Effector memory CD8-positive, alpha-beta T cell (primary cell): Measurements from ENCODE around the gene PWWP3B.
"Not testable (repeated sequence)": the region's sequence is repeated elsewhere in the genome, so short reads cannot be mapped to it uniquely, and the experiment has no call there.

Source experiments
- ATAC-seq: fragments of 150-1000 bp; cut with Tn5 transposase; replicated peaks from 2 replicates; pipeline ENCODE4 v1.10.0; 2021; ENCODE audit warnings: mild to moderate bottlenecking, moderate library complexity
- DNase-seq, 3 experiments: peaks; one replicate each; pipeline ENCODE4 v3.0.0; 2021
- H3K27ac Mint-ChIP-seq, 2 donors: one replicate each; pipeline ENCODE4 v1.8.0; 2022; ENCODE audit warnings: mild to moderate bottlenecking in 2 of 2, mixed read lengths in 2 of 2, moderate library complexity in 2 of 2
- H3K27me3 Mint-ChIP-seq, 2 donors: one replicate each; pipeline ENCODE4 v1.8.0; 2022; ENCODE audit warnings: mixed read lengths in 2 of 2
- H3K36me3 Mint-ChIP-seq: one replicate; pipeline ENCODE4 v1.8.0; 2022; ENCODE audit warnings: mild to moderate bottlenecking, moderate library complexity, mixed read lengths; ENCODE audit not compliant: insufficient read depth
- H3K4me1 Mint-ChIP-seq, 2 donors: one replicate each; pipeline ENCODE4 v1.8.0; 2022; ENCODE audit warnings: low read depth in 2 of 2, mixed read lengths in 2 of 2
- H3K4me3 Mint-ChIP-seq, 2 donors: one replicate each; pipeline ENCODE4 v1.8.0; 2022; ENCODE audit warnings: mild to moderate bottlenecking in 2 of 2, mixed read lengths in 2 of 2, moderate library complexity in 2 of 2
- H3K9me3 Mint-ChIP-seq, 2 donors: one replicate each; pipeline ENCODE4 v1.8.0; 2022; ENCODE audit warnings: mixed read lengths in 2 of 2
- total RNA-seq, 9 experiments: gene quantifications; one replicate each; lab custom pipeline; 2026; lab: John Stamatoyannopoulos, UW

PWWP3B gene
- 0 to 0.54 (median 0) reads per million in 9 experiments for total RNA-seq

GRCh38 chrX:106168107-106168506 is at the start of gene PWWP3B:
Gene PWWP3B, plus strand, starts transcription at chrX:106168305. Its CDS starts 37,128 bp downstream, at chrX:106205433.
- H3K27ac Mint-ChIP-seq: no peak within 1 kb of the TSS
- DNase-seq (no peak), ATAC-seq (no peak)
- H3K9me3 Mint-ChIP-seq: no peaks in the 10 kb centered on the region
- H3K36me3 Mint-ChIP-seq: no peaks in the 10 kb centered on the region
- no peak within 1 kb of the TSS for H3K4me3 Mint-ChIP-seq
- no peaks in the 10 kb centered on the region for H3K27me3 Mint-ChIP-seq
- H3K4me1 Mint-ChIP-seq: no peaks in the 10 kb centered on the region

GRCh38 chrX:106139048-106139447 is 29.1 kb upstream of the PWWP3B start:
- no peak for ATAC-seq
- H3K36me3 Mint-ChIP-seq: no peaks in the 10 kb centered on the region
- no peaks in the 10 kb centered on the region for H3K9me3 Mint-ChIP-seq
- no peaks in the 10 kb centered on the region for H3K27me3 Mint-ChIP-seq
- H3K4me3 Mint-ChIP-seq: no peak overlapping the region
- H3K27ac Mint-ChIP-seq: no peak overlapping the region
- H3K4me1 Mint-ChIP-seq: no peaks in the 10 kb centered on the region
- no peak for DNase-seq

- no peak overlapping the region for H3K27ac Mint-ChIP-seq
- H3K9me3 Mint-ChIP-seq: peaks cover 0 to 2% of the 10 kb centered on the region in 2 donors
- H3K4me1 Mint-ChIP-seq: no peaks in the 10 kb centered on the region
- H3K4me3 Mint-ChIP-seq: no peak overlapping the region
- no peaks in the 10 kb centered on the region for H3K36me3 Mint-ChIP-seq
- H3K27me3 Mint-ChIP-seq: no peaks in the 10 kb centered on the region
- ATAC-seq: no peak
- DNase-seq: no peak
These were observed 23.1 kb upstream of the PWWP3B start for GRCh38 chrX:106144755-106145639.

- DNase-seq (no peak), ATAC-seq (no peak)
- Mint-ChIP-seq H3K9me3 (peaks cover 0 to 1% of the 10 kb centered on the region in 2 donors), H3K27me3 (no peaks in the 10 kb centered on the region), H3K36me3 (no peaks in the 10 kb centered on the region), H3K4me1 (no peaks in the 10 kb centered on the region), H3K27ac (no peak overlapping the region), H3K4me3 (no peak overlapping the region)
These were observed 17.4 kb upstream of the PWWP3B start for GRCh38 chrX:106150701-106151100.

GRCh38 chrX:106159861-106160282 is 8.2 kb upstream of the PWWP3B start:
- Mint-ChIP-seq H3K27me3 (no peaks in the 10 kb centered on the region), H3K4me1 (no peaks in the 10 kb centered on the region), H3K36me3 (no peaks in the 10 kb centered on the region), H3K4me3 (no peak overlapping the region), H3K9me3 (no peaks in the 10 kb centered on the region), H3K27ac (no peak overlapping the region)
- ATAC-seq (no peak), DNase-seq (no peak)

GRCh38 chrX:106170318-106170717 is 2.2 kb downstream of the PWWP3B start:
- Mint-ChIP-seq H3K27ac (no peak overlapping the region), H3K36me3 (no peaks in the 10 kb centered on the region), H3K4me3 (no peak overlapping the region), H3K4me1 (no peaks in the 10 kb centered on the region), H3K27me3 (no peaks in the 10 kb centered on the region), H3K9me3 (no peaks in the 10 kb centered on the region)
- DNase-seq: no peak
- ATAC-seq: no peak

GRCh38 chrX:106171293-106171820 is 3.3 kb downstream of the PWWP3B start:
- Mint-ChIP-seq H3K4me1 (no peaks in the 10 kb centered on the region), H3K4me3 (no peak overlapping the region), H3K27me3 (no peaks in the 10 kb centered on the region), H3K27ac (no peak overlapping the region), H3K9me3 (no peaks in the 10 kb centered on the region), H3K36me3 (no peaks in the 10 kb centered on the region)
- ATAC-seq (no peak), DNase-seq (no peak)

GRCh38 chrX:106177106-106177981 is 9.2 kb downstream of the PWWP3B start:
- ATAC-seq: no peak
- no peak for DNase-seq
- no peak overlapping the region for H3K4me3 Mint-ChIP-seq

GRCh38 chrX:106177982-106178321 is 9.8 kb downstream of the PWWP3B start:
- ATAC-seq: no peak
- Mint-ChIP-seq H3K4me1 (no peaks in the 10 kb centered on the region), H3K9me3 (no peaks in the 10 kb centered on the region), H3K4me3 (no peak overlapping the region), H3K27ac (no peak overlapping the region), H3K36me3 (no peaks in the 10 kb centered on the region), H3K27me3 (no peaks in the 10 kb centered on the region)
- no peak for DNase-seq

More at GRCh38 chrX:106177106-106177981, 9.2 kb downstream of the PWWP3B start:
- H3K27me3 Mint-ChIP-seq: no peaks in the 10 kb centered on the region
- H3K9me3 Mint-ChIP-seq: no peaks in the 10 kb centered on the region
- no peaks in the 10 kb centered on the region for H3K36me3 Mint-ChIP-seq
- H3K4me1 Mint-ChIP-seq: no peaks in the 10 kb centered on the region
- H3K27ac Mint-ChIP-seq: no peak overlapping the region

- ATAC-seq: no peak
- no peak overlapping the region for H3K27ac Mint-ChIP-seq
- H3K4me3 Mint-ChIP-seq: no peak overlapping the region
- no peaks in the 10 kb centered on the region for H3K27me3 Mint-ChIP-seq
- no peaks in the 10 kb centered on the region for H3K36me3 Mint-ChIP-seq
- H3K9me3 Mint-ChIP-seq: no peaks in the 10 kb centered on the region
- H3K4me1 Mint-ChIP-seq: no peaks in the 10 kb centered on the region
- DNase-seq: no peak
These were observed 10.7 kb downstream of the PWWP3B start for GRCh38 chrX:106178826-106179225.

GRCh38 chrX:106183685-106184084 is 15.6 kb downstream of the PWWP3B start:
- not testable (repeated sequence) for H3K4me1 Mint-ChIP-seq, H3K27ac Mint-ChIP-seq, DNase-seq, H3K36me3 Mint-ChIP-seq, H3K27me3 Mint-ChIP-seq, H3K9me3 Mint-ChIP-seq, H3K4me3 Mint-ChIP-seq, ATAC-seq

- Mint-ChIP-seq H3K27ac (no peak overlapping the region), H3K36me3 (no peaks in the 10 kb centered on the region), H3K4me3 (no peak overlapping the region), H3K27me3 (no peaks in the 10 kb centered on the region), H3K4me1 (no peaks in the 10 kb centered on the region), H3K9me3 (no peaks in the 10 kb centered on the region)
- no peak for DNase-seq
- no peak for ATAC-seq
These were observed 33.5 kb downstream of the PWWP3B start for GRCh38 chrX:106201502-106202178.

- Mint-ChIP-seq H3K27ac (no peak overlapping the region), H3K27me3 (no peaks in the 10 kb centered on the region), H3K4me3 (no peak overlapping the region), H3K36me3 (no peaks in the 10 kb centered on the region), H3K4me1 (no peaks in the 10 kb centered on the region), H3K9me3 (no peaks in the 10 kb centered on the region)
- no peak for ATAC-seq
- DNase-seq: no peak
These were observed 35.2 kb downstream of the PWWP3B start for GRCh38 chrX:106203315-106203714.
